Coronary artery (tissue), 2 donors: ENCODE measurements around the gene NRROS.
"Not testable (repeated sequence)": the region's sequence is repeated elsewhere in the genome, so short reads cannot be mapped to it uniquely, and the experiment has no call there.

Experiments used
- DNase-seq: peaks from one replicate; pipeline ENCODE4 v3.0.0-alpha.2; 2017; ENCODE audit warnings: low spot score
- H3K27ac ChIP-seq, 2 donors: fragments of 200-600 bp; sonication (generic); one replicate each; pipeline ENCODE4 v1.5.1; 2016 to 2019
- H3K4me3 ChIP-seq: fragments of 200-600 bp; sonication (generic); 2 replicates; pipeline ENCODE4 v1.5.1; 2016; ENCODE audit warnings: mild to moderate bottlenecking, moderate library complexity
- TF ChIP-seq, protein P1 (sequence below): fragments of 200-600 bp; sonication (generic); IDR thresholded peaks from one replicate; pipeline ENCODE4 v1.5.1; 2019; ENCODE audit warnings: antibody characterized with exemption

NRROS gene

DNA sequence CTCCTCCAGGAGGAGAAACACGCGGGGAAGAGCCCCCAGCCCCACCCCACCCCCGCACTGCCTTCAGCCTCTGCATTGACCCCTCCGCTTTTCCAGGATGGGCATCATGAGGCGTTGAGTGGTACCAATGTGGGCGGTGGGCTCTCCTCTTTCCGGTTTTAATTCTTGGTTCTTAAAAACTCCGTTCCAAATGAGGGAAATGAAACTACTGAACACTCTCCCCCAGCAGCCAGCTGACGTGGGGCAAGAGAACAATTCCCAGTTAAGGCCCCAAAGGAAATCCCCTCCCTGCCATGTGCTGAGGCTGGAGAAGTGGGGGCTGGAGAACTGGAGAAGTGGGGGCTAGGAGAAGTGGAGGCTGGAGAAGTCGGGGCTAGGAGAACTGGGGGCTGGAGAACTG is 5.3 kb upstream of the NRROS start:
- TF ChIP-seq, protein P1, sequence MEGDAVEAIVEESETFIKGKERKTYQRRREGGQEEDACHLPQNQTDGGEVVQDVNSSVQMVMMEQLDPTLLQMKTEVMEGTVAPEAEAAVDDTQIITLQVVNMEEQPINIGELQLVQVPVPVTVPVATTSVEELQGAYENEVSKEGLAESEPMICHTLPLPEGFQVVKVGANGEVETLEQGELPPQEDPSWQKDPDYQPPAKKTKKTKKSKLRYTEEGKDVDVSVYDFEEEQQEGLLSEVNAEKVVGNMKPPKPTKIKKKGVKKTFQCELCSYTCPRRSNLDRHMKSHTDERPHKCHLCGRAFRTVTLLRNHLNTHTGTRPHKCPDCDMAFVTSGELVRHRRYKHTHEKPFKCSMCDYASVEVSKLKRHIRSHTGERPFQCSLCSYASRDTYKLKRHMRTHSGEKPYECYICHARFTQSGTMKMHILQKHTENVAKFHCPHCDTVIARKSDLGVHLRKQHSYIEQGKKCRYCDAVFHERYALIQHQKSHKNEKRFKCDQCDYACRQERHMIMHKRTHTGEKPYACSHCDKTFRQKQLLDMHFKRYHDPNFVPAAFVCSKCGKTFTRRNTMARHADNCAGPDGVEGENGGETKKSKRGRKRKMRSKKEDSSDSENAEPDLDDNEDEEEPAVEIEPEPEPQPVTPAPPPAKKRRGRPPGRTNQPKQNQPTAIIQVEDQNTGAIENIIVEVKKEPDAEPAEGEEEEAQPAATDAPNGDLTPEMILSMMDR = no peak
- DNase-seq = no peak
- H3K27ac ChIP-seq = peak overlapping the region; percentile 18 to 76
- no peak overlapping the region for H3K4me3 ChIP-seq

DNA sequence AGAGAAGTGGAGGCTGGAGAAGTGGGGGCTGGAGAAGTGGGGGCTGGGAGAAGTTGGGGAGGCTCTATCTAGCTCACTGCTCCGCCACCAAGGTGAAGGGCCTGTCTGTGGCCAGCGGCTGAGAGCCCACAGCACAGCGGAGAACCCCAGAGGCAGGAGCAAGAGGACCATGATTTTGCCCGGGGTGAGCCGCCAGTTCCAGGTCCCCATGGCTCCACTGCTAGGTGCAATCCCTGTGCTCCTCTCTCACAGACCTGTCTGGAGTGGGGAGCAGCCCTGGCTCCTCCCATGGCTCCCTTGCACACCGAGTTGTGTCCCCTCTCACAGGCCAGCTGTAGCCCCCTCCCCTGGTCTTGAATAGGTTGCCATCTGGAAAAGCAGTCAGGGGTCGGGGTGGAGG is 4.7 kb upstream of the NRROS start:
- no peak for DNase-seq

DNA sequence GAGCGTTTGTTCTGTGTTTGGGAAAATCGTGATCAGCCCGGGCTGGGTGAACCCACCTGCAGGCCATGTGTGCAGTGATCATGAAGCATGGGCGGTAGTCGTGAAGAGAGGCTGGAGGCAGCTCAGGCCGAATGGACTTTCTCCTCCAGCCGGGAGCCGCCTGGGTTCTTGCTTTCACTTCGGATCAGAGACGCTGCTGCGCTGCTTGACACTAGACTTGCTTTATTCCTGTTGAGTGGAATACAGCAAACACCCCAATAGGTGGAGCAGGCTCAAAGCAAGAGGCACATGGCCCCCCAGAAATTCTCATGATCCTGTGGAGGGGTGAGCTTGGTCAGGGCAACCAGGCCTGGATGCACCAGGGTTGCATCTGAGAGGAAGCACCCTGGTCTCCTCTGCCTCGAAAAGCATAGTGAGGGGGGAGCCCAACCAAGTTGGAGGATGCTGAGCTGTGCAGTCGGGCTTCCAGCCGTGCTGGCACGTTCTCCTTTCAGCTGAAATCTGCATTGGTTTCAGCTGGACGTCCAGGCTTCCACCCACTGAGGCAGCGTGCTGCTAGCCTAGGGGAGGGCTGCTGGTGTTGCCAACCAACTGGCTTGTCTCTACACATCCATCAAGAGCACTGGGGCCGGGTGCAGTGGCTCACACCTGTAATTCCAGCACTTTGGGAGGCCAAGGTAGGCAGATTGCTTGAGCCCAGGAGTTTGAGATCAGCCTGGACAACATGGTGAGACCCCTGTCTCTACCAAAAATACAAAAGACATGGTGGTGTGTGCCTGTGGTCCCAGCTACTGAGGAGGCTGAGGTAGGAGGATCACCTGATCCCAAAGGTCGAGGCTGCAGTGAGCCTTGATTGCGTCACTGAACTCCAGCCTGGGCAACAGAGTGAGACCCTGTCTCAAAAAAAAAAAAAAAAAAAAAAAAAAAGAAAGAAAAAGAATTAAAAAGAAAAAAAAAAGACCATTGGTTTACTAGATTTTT is 2.8 kb upstream of the NRROS start:
- TF ChIP-seq, protein P1 = no peak
- Histone ChIP-seq H3K27ac (peak overlapping the region in 1 of 2 donors; percentile 50), H3K4me3 (no peak overlapping the region)
- no peak for DNase-seq

More for the DNA sequence above, 4.7 kb upstream of the NRROS start:
- Histone ChIP-seq H3K27ac (peak overlapping the region in 1 of 2 donors; percentile 55), H3K4me3 (no peak overlapping the region)
- TF ChIP-seq, protein P1 = no peak

DNA sequence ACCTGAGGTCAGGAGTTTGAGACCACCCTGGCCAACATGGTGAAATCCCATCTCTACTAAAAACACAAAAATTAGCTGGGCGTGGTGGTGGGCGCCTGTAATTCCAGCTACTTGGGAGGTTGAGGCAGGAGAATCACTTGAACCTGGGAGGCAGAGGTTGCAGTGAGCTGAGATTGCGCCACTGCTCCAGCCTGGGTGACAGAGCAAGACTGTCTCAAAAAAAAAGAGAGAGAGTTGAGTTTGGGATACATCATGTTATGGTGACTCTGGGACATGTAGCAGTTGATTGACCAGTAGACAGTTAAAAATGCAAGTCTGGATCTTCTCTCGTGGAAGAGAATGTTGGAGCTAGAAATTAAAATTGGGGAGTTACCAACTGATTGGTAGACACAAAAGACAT is 1.6 kb upstream of the NRROS start:
- not testable (repeated sequence) for H3K4me3 ChIP-seq, DNase-seq, H3K27ac ChIP-seq

DNA sequence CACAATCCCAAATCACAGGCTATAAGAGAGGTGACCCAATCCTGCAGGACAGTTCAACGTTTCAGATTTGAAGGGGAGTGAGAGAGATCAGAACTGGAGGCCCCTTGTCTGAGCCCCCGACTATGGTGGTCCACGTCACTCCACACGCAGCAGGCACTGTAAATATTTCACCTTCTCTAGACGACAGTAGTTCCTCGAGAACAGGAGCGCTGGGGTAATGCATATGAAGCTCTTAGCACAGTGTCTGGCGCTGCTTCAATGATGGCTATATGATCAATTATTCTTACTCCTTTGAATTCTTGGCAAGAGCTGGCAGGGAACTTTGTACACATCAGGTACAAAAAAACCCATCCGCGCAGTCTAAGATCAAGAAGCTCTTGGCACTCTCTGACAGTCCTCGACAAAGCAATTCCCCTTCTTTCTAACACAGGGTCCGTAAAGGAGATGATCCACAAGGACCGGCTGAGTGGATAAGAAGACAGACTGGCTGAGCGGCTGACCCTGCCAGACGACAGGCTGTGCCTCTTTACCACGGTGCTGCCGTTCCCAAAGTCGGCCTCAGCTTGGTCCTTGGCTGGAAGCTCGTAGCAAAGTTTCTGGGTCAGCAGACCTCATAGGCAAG is 522 bp upstream of the NRROS start:
- TF ChIP-seq, protein P1 = no peak
- DNase-seq = no peak
- Histone ChIP-seq H3K27ac (peak overlapping the region; percentile 4 to 79), H3K4me3 (peak overlapping the region; percentile 73)

DNA sequence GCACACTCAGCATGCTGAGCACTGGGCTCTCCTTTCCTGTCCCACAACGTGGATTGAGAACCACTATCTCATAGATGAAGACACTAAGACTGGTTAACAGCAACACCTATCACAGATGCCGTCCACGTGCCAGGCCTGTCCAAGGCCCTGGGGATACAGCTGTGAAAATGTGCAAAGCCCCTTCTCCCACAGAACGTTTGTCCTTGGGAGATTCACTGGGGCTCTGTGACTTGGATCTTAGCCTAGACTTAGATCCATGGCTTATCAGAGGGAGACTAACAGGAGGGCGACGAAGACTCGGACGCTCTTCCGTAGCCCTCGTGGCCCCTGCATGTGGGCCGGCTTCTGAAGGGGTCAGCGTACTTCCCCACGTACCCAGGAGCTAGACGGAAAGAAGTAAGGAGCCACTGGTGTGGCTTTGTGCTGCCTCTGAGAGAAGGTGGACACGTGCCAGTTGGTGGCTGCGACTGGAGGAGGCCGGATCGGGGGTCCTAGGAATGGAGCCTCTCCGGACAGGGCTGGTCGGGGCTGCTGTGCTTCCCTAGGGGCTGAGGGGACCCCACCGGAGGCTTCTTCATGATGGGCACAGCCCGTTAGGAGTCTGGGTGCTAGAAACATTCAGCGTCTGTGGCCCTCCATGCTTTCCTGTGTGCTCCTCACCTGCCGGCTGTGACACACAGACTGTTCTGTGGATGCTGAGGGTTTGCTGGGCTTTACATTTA is 964 bp downstream of the NRROS start:
- peak overlapping the region; percentile 19 to 79 for H3K27ac ChIP-seq
- H3K4me3 ChIP-seq = peak overlapping the region; percentile 73
- TF ChIP-seq, protein P1 = no peak
- no peak for DNase-seq
